ENCODE data around the gene ATF4.

- TF ChIP-seq CTCF (IDR thresholded peaks at IDR 0.05) (no peak), POLR2A (IDR thresholded peaks at IDR 0.05) (no peak)
Measured at GRCh38 chr22:39553429-39553828, 33.1 kb downstream of the ATF4 start.

Measured in vagina (tissue), 2 donors.